HG03064 (cell line): ENCODE data around the gene NAGLU.

ENCODE experiments used
- ATAC-seq: cut with Tn5 transposase; IDR thresholded peaks from one replicate; pipeline ENCODE4 v1.9.1; 2021; ENCODE audit warnings: low read depth; ENCODE audit not compliant: unreplicated experiment

NAGLU gene

DNA sequence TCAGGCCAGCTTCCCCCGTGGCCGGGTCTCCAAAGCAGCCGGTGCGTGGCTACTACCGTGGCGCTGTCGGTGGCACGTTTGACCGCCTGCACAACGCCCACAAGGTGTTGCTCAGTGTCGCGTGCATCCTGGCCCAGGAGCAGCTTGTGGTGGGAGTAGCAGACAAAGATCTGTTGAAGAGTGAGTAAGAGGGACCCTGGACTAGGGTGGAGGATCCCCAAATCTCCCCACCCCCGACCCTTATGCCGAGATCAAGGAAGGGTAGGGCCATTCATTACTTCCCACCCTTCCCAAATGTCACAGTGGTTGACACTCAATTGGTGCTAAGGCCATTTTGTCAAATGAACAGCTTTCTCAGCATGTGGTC, 27.1 kb downstream of the NAGLU start:
- no peak for ATAC-seq

DNA sequence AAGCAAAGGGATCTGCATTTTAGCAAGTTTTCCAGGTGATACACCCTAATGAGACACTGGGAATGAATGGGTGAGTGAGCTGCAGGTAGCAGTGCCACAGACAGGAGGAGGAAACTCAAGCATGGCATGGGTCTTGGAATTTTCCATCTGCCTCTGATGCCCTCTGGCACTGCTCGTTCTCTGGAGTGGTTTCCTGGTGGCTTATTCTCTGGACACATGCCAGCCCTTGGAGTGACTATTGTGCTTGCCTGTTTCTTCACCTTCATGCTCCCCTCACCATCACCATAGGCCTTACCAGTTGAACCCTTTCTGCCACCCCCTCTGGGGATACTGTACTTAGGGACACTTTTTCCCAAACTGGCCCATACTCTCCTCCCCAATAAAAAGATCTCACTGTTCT, 27.5 kb downstream of the NAGLU start:
- no peak for ATAC-seq

GRCh38 chr17:42563950-42564349, 27.9 kb downstream of the NAGLU start:
- no peak for ATAC-seq

- ATAC-seq: no peak
Observed at GRCh38 chr17:42564815-42565522, 28.9 kb downstream of the NAGLU start.

DNA sequence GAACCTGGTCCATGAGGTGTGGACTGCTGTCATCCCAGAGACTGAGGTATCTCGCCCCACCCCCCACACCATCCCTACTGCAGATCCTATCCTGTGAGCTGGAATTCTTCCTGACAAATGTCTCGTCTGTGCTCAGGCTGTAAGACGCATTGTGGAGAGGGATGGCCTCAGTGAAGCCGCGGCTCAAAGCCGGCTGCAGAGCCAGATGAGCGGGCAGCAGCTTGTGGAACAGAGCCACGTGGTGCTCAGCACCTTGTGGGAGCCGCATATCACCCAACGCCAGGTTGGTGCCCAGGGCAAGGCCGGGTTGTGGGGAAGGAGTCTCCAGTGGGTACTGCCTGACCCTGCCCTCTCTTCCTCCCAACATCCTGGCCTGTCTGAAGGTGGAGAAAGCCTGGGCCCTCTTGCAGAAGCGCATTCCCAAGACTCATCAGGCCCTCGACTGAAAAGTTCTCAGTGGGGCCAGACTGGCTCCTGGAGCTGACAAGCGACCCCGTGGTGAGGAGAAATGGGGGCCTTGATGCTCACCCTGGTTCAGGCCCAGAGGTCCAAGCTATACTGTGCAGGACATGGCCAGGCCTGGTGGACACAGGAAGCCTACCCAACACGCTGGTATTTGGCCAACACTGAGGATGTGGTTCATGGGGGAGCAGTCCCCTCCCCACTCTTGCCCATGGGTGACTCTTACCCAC, 29.6 kb downstream of the NAGLU start:
- ATAC-seq: no peak

DNA sequence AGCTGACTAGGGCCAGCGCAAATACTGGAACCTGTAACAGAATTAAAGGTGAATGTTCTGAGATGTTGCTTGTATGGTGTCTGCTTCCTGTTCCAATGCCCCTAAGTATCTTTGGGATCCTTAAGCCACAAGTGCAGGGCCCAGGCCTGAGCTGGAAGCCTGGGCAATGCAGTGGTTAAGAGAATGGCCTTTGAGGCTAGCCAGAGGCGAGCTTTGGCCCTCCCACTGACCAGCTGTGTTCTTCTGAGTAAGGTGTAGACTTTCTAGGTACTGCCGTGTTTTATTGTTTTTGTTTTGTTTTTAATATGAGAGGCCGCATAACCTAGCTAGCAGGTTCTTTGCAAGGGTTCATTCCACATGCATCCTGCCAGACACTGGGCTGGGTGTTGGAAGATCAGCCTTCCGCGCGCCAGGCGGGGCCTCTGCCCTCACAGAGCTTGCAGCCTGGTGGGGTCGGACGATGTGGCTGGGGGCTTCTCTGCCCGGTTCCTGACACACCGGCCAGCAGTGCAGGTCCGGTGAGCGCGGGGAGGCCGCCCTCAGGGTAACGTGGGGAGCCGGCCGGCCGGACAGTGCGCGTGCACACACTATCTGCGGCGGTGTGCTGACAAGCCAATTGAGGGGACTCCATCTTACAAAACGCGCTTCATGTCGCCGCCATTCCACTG, 30.3 kb downstream of the NAGLU start:
- no peak for ATAC-seq

GRCh38 chr17:42566883-42567573, 31.0 kb downstream of the NAGLU start, which contains the start of gene MLX:
Gene MLX (plus strand): TSS chr17:42567100. CDS start chr17:42567125, 25 bp downstream.
- ATAC-seq: peak; percentile 41

- no peak for ATAC-seq
Observed at GRCh38 chr17:42568341-42569111, 32.5 kb downstream of the NAGLU start.

DNA sequence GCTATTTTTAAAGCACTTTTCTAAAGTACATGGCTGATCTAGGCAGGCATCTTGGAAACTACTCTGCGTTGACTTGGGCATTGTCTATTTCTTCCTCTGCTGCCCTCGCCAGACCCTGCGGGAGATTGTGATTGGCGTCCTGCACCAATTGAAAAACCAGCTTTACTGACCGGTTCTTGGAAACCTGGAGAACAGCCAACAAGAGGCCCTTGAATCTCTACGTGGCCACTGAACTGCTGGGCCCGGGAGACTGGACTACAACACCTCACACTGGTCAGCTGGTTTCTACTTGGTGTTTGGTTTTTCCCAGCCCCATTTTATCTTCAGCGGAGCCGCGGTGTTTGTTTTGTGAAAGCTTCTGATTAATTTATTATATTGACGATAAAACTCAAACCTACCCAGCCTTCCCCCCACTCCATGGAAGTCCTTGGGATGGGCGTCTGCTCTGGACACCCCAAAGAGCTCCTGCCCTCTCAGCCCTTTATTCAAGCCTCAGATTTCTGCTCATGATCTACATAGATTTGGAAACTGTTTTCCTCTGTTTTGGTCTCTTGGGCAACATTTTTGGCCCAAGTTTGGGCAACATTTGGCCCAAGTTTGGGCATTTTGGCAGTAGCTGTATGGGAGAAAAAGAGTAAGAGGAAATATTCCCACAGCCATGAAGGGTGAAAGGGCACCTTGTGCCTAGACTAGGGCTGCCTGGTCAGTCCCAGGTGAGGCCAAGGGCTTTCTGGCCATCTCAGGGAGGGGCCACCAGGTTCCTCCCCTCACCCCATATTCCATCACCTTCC, 35.6 kb downstream of the NAGLU start:
- ATAC-seq: no peak

- ATAC-seq: no peak
Observed at GRCh38 chr17:42573095-42573494, 37.1 kb downstream of the NAGLU start.

DNA sequence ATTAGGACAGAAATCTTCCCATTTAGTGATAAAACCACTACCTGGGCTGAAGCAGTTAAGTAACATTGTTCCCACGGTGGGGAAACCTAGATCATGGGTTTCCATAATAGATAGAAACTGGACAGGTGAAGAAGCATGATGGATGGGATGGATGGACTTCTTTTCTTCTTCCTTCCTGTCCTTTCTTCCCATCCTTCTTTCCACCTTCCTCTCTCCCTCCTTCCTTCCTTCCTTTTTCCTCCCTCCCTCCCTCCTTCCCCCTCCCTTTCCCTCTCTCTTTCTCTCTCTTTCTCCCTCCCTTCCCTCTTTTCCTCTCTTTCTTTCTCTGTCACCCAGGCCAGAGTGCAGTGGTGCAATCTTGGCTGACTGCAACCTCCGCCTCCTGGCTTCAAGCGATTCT, 38.4 kb downstream of the NAGLU start:
- ATAC-seq: no peak

- no peak for ATAC-seq
Observed at GRCh38 chr17:42577140-42577531, 41.1 kb downstream of the NAGLU start.

DNA sequence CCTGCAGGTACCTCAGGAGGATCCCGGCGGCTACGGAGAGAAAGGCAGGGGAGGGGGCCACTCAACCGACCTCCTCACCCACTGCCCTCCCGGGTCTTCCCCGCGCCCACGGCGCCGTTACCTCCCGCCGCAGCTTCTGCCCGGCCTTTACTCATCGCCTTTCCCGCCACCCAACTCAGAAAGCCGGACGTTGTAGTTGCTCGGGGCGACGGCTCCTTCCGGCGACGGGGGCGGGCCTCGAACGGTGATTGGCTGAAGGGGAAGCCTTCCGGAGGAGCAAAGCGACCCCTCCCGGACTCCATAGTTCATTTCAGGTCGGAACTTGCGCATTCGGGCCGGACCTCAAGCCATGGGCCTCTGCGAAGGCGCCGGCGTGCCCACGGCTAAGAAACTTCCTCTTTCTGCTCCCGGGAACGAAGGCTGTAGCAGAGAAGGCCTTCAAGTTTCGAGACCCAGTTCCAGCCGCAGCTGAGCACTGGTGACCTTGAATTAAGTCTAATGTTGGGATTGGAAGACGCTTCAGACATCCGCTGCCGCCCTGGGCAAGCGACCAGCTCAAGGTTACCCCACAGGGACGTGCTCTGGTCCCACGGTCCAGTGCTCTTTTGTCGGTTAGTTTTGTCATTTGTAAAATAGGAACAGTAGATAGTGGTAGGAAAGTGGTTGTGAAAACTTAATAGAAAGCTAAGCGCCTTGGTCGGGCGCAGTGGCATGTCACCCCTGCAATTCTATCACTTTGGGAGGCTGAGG, 41.7 kb downstream of the NAGLU start, which contains the start of gene PSMC3IP:
TSS of gene PSMC3IP (minus strand) at position 198 of the 750 bp plus-strand sequence. CDS start at position 155, 43 bp downstream.
- ATAC-seq: peak; percentile 73

DNA sequence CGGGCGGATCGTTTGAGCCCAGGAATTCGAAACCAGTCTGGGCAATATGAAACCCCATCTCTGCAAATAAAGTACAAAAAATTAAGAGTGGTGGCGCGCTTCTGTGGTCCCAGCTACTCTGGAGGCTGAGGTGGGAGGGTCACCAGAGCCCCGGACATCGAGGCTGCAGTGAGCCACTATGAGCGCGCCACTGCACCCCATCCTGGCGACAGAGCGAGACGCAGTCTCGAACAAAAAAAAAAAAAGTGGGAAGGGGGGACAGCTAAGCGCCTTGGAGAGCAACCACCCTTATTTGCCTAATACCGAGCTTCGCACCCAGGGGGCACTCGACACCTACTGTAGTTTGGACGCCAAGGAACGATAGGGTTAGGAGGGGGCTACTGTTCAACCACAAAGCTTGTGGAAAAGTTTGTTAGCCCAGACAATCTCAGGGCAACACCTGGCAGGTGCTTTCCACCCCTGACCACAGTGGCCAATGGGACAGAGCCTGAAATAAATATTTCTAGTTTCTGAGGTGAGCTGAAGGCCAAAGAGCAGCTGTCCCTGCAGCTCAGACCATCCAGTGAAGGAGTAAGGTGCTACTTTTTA, 42.3 kb downstream of the NAGLU start:
- ATAC-seq: peak; percentile 41

GRCh38 chr17:42579794-42580551, 43.9 kb downstream of the NAGLU start:
- ATAC-seq: no peak

- no peak for ATAC-seq
Observed at GRCh38 chr17:42581744-42582270, 45.8 kb downstream of the NAGLU start.

DNA sequence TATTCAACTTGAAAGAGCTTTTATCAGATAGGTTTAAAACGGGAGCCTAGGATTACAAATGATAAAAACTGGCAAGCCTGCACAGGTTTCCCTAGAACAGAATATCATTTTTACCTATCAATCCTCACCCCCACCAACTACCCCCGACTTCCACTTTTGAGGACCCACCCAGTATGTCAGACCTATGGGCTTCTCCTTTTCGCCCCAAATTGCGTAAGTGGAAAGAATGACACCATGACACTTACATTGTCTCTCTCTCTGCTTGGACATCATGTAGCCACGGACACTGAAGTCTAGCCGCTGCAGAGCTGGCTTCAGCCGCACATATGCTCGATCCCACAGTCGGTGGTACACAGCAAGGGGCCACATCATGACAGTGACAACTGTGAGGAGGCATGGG, 48.8 kb downstream of the NAGLU start:
- no peak for ATAC-seq
